IMR-90 (cell line): Measurements from ENCODE around the gene MAP2K6. TPM values are rescaled to one million over a fixed set of nuclear protein-coding genes. Genes with fewer than 3 reads are reported as not detected.

Experiments used
- ATAC-seq: fragments of 200-7000 bp; cut with Tn5 transposase; 2 replicates; pipeline ENCODE4 v1.9.1; 2020; ENCODE audit warnings: low read depth, mild to moderate bottlenecking, moderate library complexity
- BruUV-seq: library from RNA; stranded (reverse); fragments of 400-500 nt; replicated peaks from 2 replicates; lab custom pipeline; 2021; lab: Mats Ljungman, UMichigan
- CTCF ChIA-PET: fragments of 300-600 bp; formaldehyde crosslinking; extraction: SDS; loops from one replicate; lab custom pipeline; 2021; ENCODE audit warnings: antibody characterized with exemption; lab: Yijun Ruan, JAX
- POLR2A ChIA-PET: fragments of 300-600 bp; sonication (Branson Sonifier 250); formaldehyde crosslinking; loops from one replicate; lab custom pipeline; 2022; ENCODE audit warnings: antibody characterized with exemption; ENCODE audit not compliant: unreplicated experiment; lab: Charles Lee
- DNase-seq: peaks from one replicate; pipeline ENCODE4 v3.0.0; 2013
- H2AFZ ChIP-seq: replicated peaks from 2 replicates; pipeline ENCODE3; 2013; ENCODE audit warnings: low read length, mild to moderate bottlenecking; ENCODE audit not compliant: poor library complexity
- H2AK5ac ChIP-seq: 2 replicates; pipeline ENCODE4 v1.6.1; 2013; ENCODE audit warnings: low read depth, low read length, inconsistent platforms
- H2AK9ac ChIP-seq: replicated peaks from 2 replicates; pipeline ENCODE3; 2013; ENCODE audit warnings: mild to moderate bottlenecking, low read depth, low read length, moderate library complexity; ENCODE audit not compliant: poor library complexity
- H2BK120ac ChIP-seq: 2 replicates; pipeline ENCODE4 v1.6.1; 2013; ENCODE audit warnings: low read depth, low read length, inconsistent platforms
- H2BK15ac ChIP-seq: 3 replicates; pipeline ENCODE4 v1.6.1; 2013; ENCODE audit warnings: low read depth, low read length, inconsistent platforms
- H2BK20ac ChIP-seq: 2 replicates; pipeline ENCODE4 v1.6.1; 2013; ENCODE audit warnings: low read depth, mild to moderate bottlenecking, inconsistent platforms, low read length, moderate library complexity
- H2BK5ac ChIP-seq: 2 replicates; pipeline ENCODE4 v1.6.1; 2013; ENCODE audit warnings: mild to moderate bottlenecking, low read depth, low read length, inconsistent platforms; ENCODE audit not compliant: poor library complexity, severe bottlenecking
- H3K14ac ChIP-seq: replicated peaks from 2 replicates; pipeline ENCODE4 v1.6.1; 2013; ENCODE audit warnings: low read depth, low read length, inconsistent platforms
- H3K18ac ChIP-seq: 2 replicates; pipeline ENCODE4 v1.6.1; 2013; ENCODE audit warnings: low read depth, low read length, control low read depth
- H3K23ac ChIP-seq: 2 replicates; pipeline ENCODE4 v1.6.1; 2013; ENCODE audit warnings: low read depth, low read length, inconsistent platforms
- H3K27ac ChIP-seq: 2 replicates; pipeline ENCODE4 v1.5.1; 2013; ENCODE audit warnings: mild to moderate bottlenecking, control low read depth, low read length; ENCODE audit not compliant: insufficient read depth
- H3K27me3 ChIP-seq: 2 replicates; pipeline ENCODE4 v1.6.1; 2013; ENCODE audit warnings: low read length; ENCODE audit not compliant: control insufficient read depth, insufficient read depth
- H3K36me3 ChIP-seq: 2 replicates; pipeline ENCODE4 v1.6.1; 2013; ENCODE audit warnings: low read length, mixed read lengths; ENCODE audit not compliant: control insufficient read depth, insufficient read depth
- H3K4ac ChIP-seq: 2 replicates; pipeline ENCODE4 v1.6.1; 2013; ENCODE audit warnings: low read depth, low read length, inconsistent platforms
- H3K4me1 ChIP-seq: 2 replicates; pipeline ENCODE4 v1.6.1; 2013; ENCODE audit warnings: low read length, mixed read lengths; ENCODE audit not compliant: control insufficient read depth, insufficient read depth
- H3K4me2 ChIP-seq: 2 replicates; pipeline ENCODE4 v1.6.1; 2013; ENCODE audit warnings: low read depth, mild to moderate bottlenecking, control low read depth, low read length, moderate library complexity
- H3K4me3 ChIP-seq: 2 replicates; pipeline ENCODE4 v1.5.1; 2013; ENCODE audit warnings: low read depth, mild to moderate bottlenecking, control low read depth, low read length, moderate library complexity; ENCODE audit not compliant: insufficient read depth
- H3K56ac ChIP-seq: 2 replicates; pipeline ENCODE4 v1.6.1; 2013; ENCODE audit warnings: low read length, inconsistent platforms; ENCODE audit not compliant: insufficient read depth; ENCODE audit errors: extremely low read depth
- H3K79me1 ChIP-seq, 2 experiments: 2 replicates each; pipeline ENCODE4 v1.6.1; 2013; ENCODE audit warnings: low read length in 2 of 2, inconsistent platforms in 1 of 2, low read depth in 1 of 2
- H3K9ac ChIP-seq: 2 replicates; pipeline ENCODE4 v1.6.1; 2013; ENCODE audit warnings: low read depth, low read length, control low read depth
- H3K9me1 ChIP-seq: 2 replicates; pipeline ENCODE4 v1.6.1; 2013; ENCODE audit warnings: low read length, inconsistent platforms; ENCODE audit not compliant: insufficient read depth
- H3K9me3 ChIP-seq: 2 replicates; pipeline ENCODE4 v1.6.1; 2013; ENCODE audit warnings: low read length; ENCODE audit not compliant: control insufficient read depth, insufficient read depth
- H4K20me1 ChIP-seq: 2 replicates; pipeline ENCODE4 v1.6.1; 2013; ENCODE audit warnings: low read length, inconsistent platforms; ENCODE audit not compliant: insufficient read depth
- H4K5ac ChIP-seq: 2 replicates; pipeline ENCODE4 v1.6.1; 2013; ENCODE audit warnings: mild to moderate bottlenecking, low read depth, low read length, control low read depth
- H4K8ac ChIP-seq, 2 experiments: 2 replicates each; pipeline ENCODE4 v1.6.1; 2013; ENCODE audit warnings: low read depth in 2 of 2, low read length in 2 of 2, control low read depth in 1 of 2, inconsistent platforms in 1 of 2
- H4K91ac ChIP-seq: 2 replicates; pipeline ENCODE4 v1.6.1; 2013; ENCODE audit warnings: low read depth, low read length, inconsistent platforms; ENCODE audit not compliant: insufficient read depth
- BHLHE40 ChIP-seq: fragments of 150-350 bp; IDR thresholded peaks from 2 replicates; pipeline ENCODE4 v1.6.1; 2016; ENCODE audit warnings: mild to moderate bottlenecking, low read depth, low read length
- CEBPB ChIP-seq: IDR thresholded peaks from 2 replicates; pipeline ENCODE4 v1.6.1; 2012; ENCODE audit warnings: low read depth, low read length, improper control_type of control experiment
- CHD1 ChIP-seq: IDR thresholded peaks from 2 replicates; pipeline ENCODE4 v1.6.1; 2012; ENCODE audit warnings: low read depth, low read length, improper control_type of control experiment
- MAFK ChIP-seq: IDR thresholded peaks from 2 replicates; pipeline ENCODE4 v1.6.1; 2012; ENCODE audit warnings: low read depth, low read length, improper control_type of control experiment
- MAZ ChIP-seq: IDR thresholded peaks from 2 replicates; pipeline ENCODE4 v1.6.1; 2012; ENCODE audit warnings: low read depth, mild to moderate bottlenecking, low read length, improper control_type of control experiment, moderate library complexity, borderline replicate concordance
- MXI1 ChIP-seq: IDR thresholded peaks from 2 replicates; pipeline ENCODE4 v1.6.1; 2012; ENCODE audit warnings: low read depth, mild to moderate bottlenecking, low read length, moderate library complexity, borderline replicate concordance
- NFE2L2 ChIP-seq: fragments of 150-350 bp; IDR thresholded peaks from 2 replicates; pipeline ENCODE4 v1.6.1; 2016; ENCODE audit warnings: low read depth, mild to moderate bottlenecking, low read length
- POLR2A ChIP-seq: IDR thresholded peaks from 2 replicates; pipeline ENCODE4 v1.6.1; 2012; ENCODE audit warnings: mild to moderate bottlenecking, low read depth, low read length
- RAD21 ChIP-seq: IDR thresholded peaks from 2 replicates; pipeline ENCODE4 v1.6.1; 2012; ENCODE audit warnings: low read length, improper control_type of control experiment
- RCOR1 ChIP-seq: IDR thresholded peaks from 2 replicates; pipeline ENCODE4 v1.6.1; 2012; ENCODE audit warnings: mild to moderate bottlenecking, low read length, improper control_type of control experiment; ENCODE audit not compliant: insufficient replicate concordance
- RFX5 ChIP-seq: IDR thresholded peaks from 2 replicates; pipeline ENCODE4 v1.8.0; 2012; ENCODE audit warnings: low read depth, mild to moderate bottlenecking, low read length, moderate library complexity
- SMC3 ChIP-seq: fragments of 150-350 bp; IDR thresholded peaks from 2 replicates; pipeline ENCODE4 v1.6.1; 2016; ENCODE audit warnings: low read depth, mild to moderate bottlenecking, antibody characterized with exemption, low read length, moderate library complexity
- WGBS, 2 experiments: methylation state at CpG; one replicate each; pipeline versions ENCODE4 v1.1.5 to v1.1.7; 2013; ENCODE audit warnings: missing lambda C conversion rate in 2 of 2; ENCODE audit not compliant: insufficient read length in 1 of 2; ENCODE audit errors: extremely low coverage in 2 of 2; 5-methylcytosine and 5-hydroxymethylcytosine counted together
- dilution Hi-C: fragments of 300-500 bp; cut with HindIII; formaldehyde crosslinking; loops from one replicate; pipeline ENCODE4 v1.14.3; 2018; ENCODE audit warnings: low sequenced_read_pairs; ENCODE audit not compliant: unreplicated experiment
- in situ Hi-C: fragments of 300-500 bp; cut with MboI; formaldehyde crosslinking; loops from 3 replicates; pipeline ENCODE4 v1.14.3; 2019; ENCODE audit warnings: low sequenced_read_pairs, inconsistent platforms, mixed read lengths
- intact Hi-C: fragments of 100-400 bp; cut with micrococcal nuclease; formaldehyde crosslinking; loops from 2 replicates; pipeline ENCODE4 v1.10.0; 2022
- polyA plus RNA-seq, 3 experiments: library from polyadenylated mRNA; depleted of rRNA; stranded (reverse); fragments of >200 nt; gene quantifications; 2 replicates each; pipeline ENCODE4 v1.2.3, GENCODE V29; 2012; ENCODE audit warnings: low replicate concordance in 1 of 3
- total RNA-seq: library from RNA; depleted of rRNA; stranded (reverse); fragments of >200 nt; gene quantifications from 2 replicates; pipeline ENCODE4 v1.2.3, GENCODE V29; 2012
- TF ChIP-seq, protein P1 (sequence below): conservative IDR thresholded peaks from 2 replicates; pipeline ENCODE4 v1.5.1; 2012; ENCODE audit warnings: mild to moderate bottlenecking, low read depth, low read length, improper control_type of control experiment
- TF ChIP-seq, protein P2 (sequence below): fragments of 150-350 bp; IDR thresholded peaks from 2 replicates; pipeline ENCODE4 v1.6.1; 2017; ENCODE audit warnings: mild to moderate bottlenecking, antibody characterized with exemption, low read length, low read depth

MAP2K6 gene
- total and polyA plus RNA-seq, 2 of the 4 experiments (the other 2 are of a cell fraction): 2.4 to 5.7 TPM

DNA sequence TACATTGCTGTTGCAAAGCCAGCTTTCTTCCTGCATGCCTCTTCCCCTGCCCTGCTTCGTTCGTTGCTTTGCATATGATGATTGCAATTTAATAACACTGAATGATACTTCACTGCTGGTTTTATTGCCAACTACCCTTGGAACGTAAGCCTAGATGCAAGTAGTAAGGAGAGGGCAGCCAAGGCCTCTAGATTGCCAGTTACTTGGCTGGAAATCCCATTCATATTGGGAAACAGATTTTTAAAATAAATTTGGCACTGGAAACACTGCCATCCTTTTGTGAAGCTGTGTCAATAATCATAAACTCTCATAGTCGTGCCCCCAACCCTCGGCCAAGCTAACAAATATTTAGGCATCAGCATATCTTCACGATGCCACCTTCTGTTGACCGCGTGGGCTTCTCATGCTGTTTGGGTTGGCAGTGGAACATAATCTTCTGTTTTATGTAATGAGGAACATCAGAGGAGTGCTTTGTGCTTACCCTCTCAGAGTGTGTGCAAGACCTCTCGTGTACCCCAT lies 86.5 kb downstream of the MAP2K6 start:
- Histone ChIP-seq H2BK120ac (peak overlapping the region; percentile 88), H3K27ac (peak overlapping the region; percentile 62; the same call in 1 of the 2 replicates), H3K56ac (0 out of 2 replicates have a peak overlapping the region, but pooled peaks have one; percentile 1), H2AFZ (peak overlapping the region; percentile 7), H3K18ac (peak overlapping the region; percentile 76; the same call in 1 of the 2 replicates), H3K27me3 (no peaks in the 10 kb centered on the region), H3K23ac (peak overlapping the region; percentile 71), H4K91ac (peak overlapping the region; percentile 78), H4K8ac (peak overlapping the region; percentile 19 to 77; a peak in 2 of 4 replicates), H3K14ac (peak overlapping the region; percentile 62), H3K4ac (peak overlapping the region; percentile 73), H3K4me2 (peak overlapping the region; percentile 57; the same call in 1 of the 2 replicates), H3K9me1 (peaks cover 2% of the 10 kb centered on the region; the same call in 1 of the 2 replicates), H3K9ac (no peak overlapping the region), H4K20me1 (no peaks in the 10 kb centered on the region), H2AK5ac (peak overlapping the region; percentile 35; the same call in 1 of the 2 replicates), H2BK20ac (peak overlapping the region; percentile 68), H2AK9ac (no peak overlapping the region), H3K36me3 (no peaks in the 10 kb centered on the region), H2BK5ac (no peak overlapping the region), H3K4me3 (no peak overlapping the region), H3K79me1 (no peaks in the 10 kb centered on the region), H3K4me1 (peaks cover 8% of the 10 kb centered on the region; the same call in 1 of the 2 replicates), H3K9me3 (no peaks in the 10 kb centered on the region), H2BK15ac (peak overlapping the region; percentile 33; the same call in 1 of the 3 replicates), H4K5ac (peak overlapping the region; percentile 23; the same call in 1 of the 2 replicates)
- no peak for TF ChIP-seq CHD1
- no peak for TF ChIP-seq MAFK
- TF ChIP-seq, protein P1, sequence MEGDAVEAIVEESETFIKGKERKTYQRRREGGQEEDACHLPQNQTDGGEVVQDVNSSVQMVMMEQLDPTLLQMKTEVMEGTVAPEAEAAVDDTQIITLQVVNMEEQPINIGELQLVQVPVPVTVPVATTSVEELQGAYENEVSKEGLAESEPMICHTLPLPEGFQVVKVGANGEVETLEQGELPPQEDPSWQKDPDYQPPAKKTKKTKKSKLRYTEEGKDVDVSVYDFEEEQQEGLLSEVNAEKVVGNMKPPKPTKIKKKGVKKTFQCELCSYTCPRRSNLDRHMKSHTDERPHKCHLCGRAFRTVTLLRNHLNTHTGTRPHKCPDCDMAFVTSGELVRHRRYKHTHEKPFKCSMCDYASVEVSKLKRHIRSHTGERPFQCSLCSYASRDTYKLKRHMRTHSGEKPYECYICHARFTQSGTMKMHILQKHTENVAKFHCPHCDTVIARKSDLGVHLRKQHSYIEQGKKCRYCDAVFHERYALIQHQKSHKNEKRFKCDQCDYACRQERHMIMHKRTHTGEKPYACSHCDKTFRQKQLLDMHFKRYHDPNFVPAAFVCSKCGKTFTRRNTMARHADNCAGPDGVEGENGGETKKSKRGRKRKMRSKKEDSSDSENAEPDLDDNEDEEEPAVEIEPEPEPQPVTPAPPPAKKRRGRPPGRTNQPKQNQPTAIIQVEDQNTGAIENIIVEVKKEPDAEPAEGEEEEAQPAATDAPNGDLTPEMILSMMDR: no peak
- no peak for TF ChIP-seq MXI1
- TF ChIP-seq NFE2L2: no peak
- TF ChIP-seq MAZ: no peak
- TF ChIP-seq POLR2A: no peak
- no peak for TF ChIP-seq CEBPB
- TF ChIP-seq RAD21: no peak
- TF ChIP-seq BHLHE40: no peak
- TF ChIP-seq RFX5: no peak
- TF ChIP-seq, protein P2, sequence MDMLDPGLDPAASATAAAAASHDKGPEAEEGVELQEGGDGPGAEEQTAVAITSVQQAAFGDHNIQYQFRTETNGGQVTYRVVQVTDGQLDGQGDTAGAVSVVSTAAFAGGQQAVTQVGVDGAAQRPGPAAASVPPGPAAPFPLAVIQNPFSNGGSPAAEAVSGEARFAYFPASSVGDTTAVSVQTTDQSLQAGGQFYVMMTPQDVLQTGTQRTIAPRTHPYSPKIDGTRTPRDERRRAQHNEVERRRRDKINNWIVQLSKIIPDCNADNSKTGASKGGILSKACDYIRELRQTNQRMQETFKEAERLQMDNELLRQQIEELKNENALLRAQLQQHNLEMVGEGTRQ: no peak
- TF ChIP-seq SMC3: no peak
- no peak for TF ChIP-seq RCOR1
- WGBS, 2 experiments: 40% methylated on average over 1 of the region's 9 CpGs; no CpG with 5 or more reads in 1 of the 2 experiments
- DNase-seq: no peak
- in situ Hi-C loops: no loop called here
- ChIA-PET CTCF (interaction anchor here (0.6 kb wide), 5 partner anchors 137 to 1562 kb away, joined by 3 to 5 read pairs (median 3); no protein-coding TSS in a partner anchor), POLR2A (no interaction called here)
- no TSS peak for BruUV-seq
- intact Hi-C loops: loop anchor here (2.0 to 5.0 kb wide), 3 partner anchors 84 to 239 kb away; partner anchors contain the start of gene ABCA5
- dilution Hi-C loops: no loop called here
- peak; percentile 18 for ATAC-seq
